Measurements from ENCODE around the gene ELMO3.
A peak's percentile ranks its signal among the peaks of the same experiment; 100 is the strongest.

The ELMO3 gene

DNA sequence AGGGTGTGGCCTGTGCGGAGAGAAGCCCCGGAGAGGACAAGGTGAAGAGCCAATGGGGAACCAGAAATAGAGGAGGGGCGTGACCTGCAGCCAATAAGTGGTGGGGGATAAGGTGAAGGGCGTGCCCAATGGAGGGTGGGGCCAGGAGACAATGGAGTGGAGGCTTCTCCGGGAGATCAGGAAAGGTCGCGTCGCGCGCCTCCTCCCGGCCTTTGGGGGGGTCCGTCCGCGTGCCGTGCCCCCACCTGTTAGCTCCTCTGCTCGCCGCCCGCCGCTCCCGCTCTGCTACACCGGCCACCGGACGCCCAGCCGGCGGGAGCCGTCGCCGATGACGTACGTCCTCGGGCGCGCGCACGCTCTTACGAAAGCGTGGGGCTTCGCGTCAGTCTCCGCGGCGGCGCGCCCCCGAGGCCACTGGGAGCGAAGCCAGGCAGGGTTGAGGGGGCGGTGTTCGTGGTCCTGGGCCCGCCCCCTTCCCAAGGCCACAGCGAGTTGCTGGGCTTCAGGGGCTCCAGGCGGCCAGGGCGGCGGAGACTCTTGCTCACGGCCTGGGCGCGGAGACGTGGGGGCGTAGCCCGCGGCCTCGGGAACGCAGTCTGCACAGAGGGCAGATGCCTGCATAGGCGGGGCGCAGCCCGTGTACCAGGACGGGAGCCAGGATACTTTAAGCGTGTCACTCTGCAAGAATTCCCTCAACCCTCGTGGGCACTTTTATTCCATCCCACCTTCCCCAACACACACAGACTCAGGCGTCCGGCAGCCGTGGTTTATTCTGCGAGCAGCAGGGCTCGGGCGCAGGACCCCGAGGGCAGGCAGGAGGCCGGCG, 15.1 kb upstream of the ELMO3 start, which contains the start of gene MATCAP1:
MATCAP1 (minus strand) TSS at position 337 of the 826 bp plus-strand sequence. CDS start 3,353 bp downstream, outside the sequence.
- DNase-seq: peak; percentile 97

DNA sequence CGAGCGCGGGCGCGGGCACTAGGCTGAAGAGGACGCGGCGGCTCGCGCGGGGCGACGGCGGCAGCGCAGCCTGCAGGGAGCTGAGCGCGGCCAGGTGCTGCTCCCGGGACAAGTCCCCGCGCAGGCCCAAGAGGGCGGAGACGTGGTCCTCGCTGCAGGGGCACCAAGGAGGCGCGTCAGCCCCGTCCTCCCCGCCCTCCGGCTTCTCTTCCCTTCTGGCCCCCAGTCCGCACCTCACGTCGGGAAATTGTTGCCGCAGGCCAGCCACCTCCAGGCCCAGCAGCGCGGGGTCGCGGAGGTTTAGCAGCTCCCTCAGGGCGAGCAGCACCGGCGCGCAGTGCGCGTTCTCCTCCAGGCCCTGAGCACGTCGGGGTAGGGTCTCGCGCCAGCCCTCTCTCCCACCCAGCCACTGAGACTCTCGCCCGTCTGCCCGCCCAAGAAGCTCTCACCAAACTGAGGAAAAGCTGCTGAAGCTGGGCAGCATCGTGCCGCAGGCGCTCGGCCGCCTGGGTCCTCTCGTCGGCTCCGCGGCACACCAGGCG, 14.4 kb upstream of the ELMO3 start:
- no peak for DNase-seq

DNA sequence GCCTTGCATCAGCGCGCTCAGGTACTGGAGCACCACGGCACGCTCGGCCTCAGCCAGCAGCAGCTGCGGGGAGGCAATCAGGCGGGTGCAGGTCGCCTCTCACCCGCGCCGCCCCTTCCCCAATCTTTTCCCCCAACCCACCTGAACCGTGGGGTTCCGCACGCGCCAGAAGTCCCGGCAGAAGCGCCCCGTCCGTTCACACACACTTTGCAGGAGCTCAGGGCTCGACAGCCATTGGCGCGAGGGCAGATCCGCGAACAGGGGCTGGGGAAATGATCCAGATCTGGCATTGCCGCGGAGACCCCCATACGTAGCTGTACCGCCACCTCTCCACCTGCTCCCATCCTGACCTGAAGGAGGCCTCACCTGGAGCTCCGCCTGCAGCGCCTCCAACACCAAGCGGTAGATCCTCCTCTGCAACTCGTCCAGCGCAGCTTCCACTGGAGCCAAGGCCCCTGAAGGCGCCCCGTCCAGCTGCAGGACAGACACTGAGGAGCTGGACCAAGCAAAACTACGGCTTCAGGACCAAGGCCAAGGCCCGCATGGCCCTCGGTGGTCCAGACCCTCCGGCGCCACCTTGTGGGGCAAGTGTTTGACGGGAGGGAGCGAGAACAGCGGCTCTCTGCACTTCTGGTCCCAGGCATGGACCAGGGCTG, 13.8 kb upstream of the ELMO3 start:
- no peak for DNase-seq

DNA sequence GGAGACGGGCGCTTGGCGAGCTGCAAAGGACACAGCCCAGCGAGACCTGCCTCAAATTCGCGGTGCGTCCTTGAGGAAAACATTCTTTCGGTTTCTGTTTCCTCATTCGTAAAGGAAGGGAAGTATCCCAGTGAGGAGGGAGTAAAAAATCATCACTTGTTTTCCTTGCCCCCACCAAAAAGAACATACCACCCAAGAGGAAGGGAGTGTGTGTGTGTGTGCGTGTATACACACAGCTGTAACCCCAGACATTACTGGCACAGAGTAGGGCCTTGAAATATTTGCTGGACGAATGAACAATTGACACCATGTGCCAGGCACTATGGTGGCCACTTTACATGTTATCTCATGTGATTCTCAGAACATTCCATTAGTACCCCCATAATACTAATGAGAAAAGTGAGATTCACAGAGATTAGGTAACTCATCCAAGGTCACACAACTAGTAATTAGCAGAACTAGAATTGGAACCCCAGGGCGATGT, 13.2 kb upstream of the ELMO3 start:
- no peak for DNase-seq

DNA sequence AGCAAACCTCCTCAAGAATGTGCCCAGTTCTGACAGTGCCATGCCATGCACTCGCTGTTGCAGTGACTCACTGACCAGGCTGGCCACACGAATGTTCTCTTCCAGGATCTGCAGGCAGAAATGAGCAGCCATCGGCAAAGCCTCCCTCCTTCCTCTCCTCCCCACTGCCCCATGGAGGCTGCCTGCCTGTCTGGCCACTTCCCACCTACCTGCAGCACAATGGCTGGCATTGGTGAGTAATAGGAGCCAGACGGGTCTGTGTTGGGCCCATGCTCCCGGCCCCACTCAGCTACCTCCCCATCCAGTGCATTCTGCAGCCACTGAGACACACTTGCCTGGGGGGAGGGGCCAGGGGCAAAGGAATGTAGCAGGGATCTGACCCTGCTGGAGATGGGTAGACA, 12.4 kb upstream of the ELMO3 start:
- no peak for DNase-seq

DNA sequence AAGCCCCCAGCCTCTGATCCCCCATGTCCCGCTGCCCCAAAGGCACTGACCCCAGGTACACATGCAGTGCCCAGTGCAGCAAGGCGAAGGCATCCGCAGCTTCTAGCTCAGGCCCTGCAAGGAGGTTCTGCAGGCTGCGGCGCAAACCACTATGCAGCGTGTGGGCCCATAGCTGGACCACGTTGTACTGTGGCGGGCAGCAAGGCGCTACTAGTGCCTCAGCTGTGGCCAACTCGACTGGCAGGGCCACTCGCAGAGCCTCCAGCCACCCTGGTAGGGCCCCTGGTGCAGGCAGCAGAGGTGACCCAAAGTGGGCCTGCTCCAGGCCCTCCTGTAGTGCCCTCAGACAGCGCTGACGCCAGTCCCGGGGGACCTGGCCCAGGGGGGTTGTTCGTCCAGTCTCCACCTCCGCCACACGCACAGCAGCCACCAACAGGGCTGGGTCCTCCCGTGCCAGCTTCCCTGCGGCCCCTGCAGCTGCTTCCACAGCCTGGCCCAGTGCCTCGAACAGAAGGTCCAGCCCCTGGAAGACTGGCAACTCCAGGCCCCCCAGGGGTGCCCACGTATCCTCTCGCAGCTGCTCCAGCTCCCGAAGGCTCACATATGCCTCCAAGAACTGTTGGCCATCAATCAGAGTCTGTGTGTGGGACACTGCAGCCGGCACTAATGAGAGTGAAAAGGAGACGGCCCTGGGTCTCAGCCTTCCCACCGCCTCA, 11.6 kb upstream of the ELMO3 start:
- no peak for DNase-seq

DNA sequence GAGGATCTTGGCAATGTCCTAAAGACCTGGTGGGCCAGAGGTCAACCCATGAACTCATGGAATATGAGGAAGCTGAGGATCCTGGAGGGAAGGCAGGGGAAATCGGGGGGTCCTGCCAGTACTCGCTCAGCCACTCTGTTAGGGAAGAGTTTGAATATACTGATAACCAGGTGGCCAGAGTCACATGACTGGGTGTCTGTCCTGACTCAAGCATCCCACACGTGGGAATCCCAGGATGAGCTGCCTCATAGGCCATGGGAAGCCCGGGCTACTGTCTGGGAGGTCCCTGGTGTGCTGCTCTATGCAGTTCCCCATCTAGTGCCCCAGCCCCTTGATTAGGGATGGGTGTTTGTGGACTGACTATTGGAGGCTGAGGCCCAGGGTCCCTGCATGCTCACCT, 10.6 kb upstream of the ELMO3 start:
- DNase-seq: no peak

DNA sequence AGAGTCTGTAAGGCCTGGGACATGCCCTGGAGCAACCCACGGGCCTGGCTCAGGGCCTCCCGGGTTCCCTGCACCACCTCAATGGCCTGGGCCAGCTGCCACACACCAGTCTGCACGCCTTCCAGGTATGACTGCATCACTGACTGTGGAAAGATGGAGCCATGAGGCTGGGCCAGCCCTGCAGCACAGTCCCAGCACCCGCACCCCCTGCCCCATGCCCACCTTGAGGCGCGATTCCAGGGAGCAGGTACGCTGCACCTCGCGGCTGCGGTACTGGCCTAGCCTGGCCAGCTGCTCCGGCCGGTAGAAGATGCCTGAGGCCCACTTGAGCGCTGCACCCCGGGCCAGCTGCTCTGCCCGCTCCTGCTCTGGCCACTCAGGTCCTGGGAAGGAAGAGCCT, 10.1 kb upstream of the ELMO3 start:
- DNase-seq: no peak

DNA sequence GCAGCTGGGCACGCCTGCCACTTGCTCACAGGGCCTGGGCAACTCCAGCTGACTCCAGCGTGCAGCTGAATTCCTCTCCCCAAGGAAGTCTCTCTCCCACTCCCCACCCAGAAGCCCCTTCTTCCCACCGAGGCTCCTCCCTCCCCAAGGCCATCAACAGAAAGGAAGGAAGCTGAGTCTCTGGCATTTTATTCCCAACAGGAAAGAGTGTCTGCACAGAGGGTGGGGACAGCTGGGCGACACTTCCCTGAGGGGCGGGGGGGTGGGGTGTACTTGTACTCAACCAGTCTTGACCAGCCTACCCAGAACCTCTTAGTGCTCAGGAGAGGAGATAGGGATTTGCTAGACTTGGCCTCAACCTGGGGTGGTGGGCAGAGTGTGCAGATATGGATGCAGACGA, 8.9 kb upstream of the ELMO3 start, which contains the start of gene EXOC3L1:
EXOC3L1 (minus strand) TSS at position 96 of the 400 bp plus-strand sequence. CDS start 460 bp downstream, outside the sequence.
- no peak for DNase-seq

DNA sequence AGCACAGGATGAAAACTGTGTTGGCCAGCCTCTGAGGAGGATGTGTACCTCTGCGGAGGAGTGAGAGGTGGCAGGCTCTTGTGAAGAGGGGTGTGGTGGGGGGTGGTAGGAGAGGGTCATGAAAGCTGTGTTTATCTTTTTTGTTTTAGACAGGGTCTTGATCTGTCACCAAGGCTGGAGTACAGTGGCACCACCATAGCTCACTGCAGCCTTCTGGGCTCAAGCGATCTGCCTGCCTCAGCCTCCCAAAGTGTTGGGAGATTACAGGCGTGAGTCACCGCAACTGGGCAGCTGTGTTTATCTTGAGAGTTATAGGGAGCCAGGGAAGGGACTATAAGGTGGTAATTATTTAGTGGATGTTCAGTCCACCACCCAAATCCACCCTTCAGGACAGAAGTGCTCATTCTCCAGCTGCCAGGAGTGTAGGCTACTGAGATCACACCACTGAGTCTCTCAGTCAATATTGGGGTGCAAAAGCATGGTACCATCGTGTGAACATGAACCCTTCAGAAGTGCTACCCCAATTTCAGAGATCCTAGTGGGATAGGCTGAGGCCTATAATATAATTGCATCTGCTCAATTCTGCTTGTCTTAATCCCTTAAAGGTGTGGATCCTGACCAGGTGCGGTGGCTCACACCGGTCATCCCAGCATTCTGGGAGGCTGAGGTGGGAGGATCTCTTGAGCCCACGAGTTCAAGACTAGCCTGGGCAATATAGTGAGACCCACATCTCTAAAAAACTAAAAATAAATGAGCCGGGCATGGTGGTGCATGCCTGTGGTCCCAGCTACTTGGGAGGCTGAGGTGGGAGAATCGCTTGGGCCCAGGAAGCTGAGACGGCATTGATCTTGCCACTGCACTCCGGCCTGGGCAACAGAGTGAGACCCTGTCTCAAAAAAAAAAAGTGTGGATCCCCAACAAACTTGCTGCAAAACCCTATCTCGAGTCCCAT, 8.2 kb upstream of the ELMO3 start:
- no peak for DNase-seq

DNA sequence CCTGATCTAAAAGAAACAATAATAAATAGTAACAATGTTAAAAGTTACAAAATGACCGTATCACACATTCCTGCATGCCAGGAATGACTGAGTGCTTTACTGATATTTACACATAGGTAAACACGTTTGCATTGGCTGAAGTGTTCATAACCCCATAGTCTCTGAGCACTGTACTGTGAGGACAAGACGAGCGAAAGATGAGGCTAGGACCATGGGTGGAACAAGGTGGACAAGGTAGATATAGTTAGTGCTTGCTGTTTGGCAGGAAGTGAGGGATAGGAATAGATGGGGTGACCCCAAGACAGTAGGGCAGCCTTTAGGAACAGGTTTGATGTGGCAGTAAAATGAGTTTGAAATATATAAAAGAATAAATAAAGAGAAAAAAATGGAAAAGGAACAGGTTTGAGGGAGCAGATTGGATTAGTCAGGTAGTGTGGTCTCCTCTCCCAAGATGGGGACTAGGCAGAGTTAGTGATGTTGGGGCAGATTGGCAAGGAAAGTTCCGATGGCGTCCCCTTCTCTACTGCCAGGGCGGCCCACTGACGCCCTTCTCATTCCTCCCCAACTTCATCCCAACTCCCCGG, 7.4 kb upstream of the ELMO3 start:
- DNase-seq: no peak

DNA sequence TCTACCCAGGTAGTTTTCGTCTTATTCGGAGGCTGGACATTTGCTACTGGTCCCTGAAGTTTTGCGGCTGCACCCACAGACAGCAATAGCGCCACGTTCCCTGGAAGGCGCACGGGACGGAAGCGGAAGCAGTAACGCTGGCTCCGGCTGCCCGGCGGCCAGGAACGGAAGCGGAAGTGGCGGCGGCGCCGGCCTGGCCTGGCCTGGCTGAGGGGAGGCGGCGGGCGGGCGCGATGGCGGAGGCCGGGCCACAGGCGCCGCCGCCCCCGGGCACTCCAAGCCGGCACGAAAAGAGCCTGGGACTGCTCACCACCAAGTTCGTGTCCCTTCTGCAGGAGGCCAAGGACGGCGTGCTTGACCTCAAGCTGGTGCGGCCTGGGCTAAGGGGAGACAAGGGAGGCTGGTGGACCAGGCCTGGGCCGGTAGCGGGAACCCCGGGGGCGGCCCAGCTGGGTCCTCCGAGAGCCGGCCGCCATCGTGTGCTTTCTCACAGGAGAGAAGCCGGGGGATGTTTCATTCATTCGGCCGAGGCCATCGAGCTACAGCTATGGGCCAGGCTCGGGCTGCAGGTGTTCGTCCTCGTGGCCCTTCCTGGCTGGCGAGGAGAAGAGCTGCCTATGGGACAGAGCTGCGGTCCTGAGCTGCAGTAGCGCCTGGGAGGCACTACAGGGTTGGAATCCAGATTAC, 6.8 kb upstream of the ELMO3 start, which contains the start of gene E2F4:
E2F4 (plus strand) TSS at position 161 of the 687 bp plus-strand sequence; CDS start at position 234, 73 bp downstream.
- peak; percentile 47 for DNase-seq

DNA sequence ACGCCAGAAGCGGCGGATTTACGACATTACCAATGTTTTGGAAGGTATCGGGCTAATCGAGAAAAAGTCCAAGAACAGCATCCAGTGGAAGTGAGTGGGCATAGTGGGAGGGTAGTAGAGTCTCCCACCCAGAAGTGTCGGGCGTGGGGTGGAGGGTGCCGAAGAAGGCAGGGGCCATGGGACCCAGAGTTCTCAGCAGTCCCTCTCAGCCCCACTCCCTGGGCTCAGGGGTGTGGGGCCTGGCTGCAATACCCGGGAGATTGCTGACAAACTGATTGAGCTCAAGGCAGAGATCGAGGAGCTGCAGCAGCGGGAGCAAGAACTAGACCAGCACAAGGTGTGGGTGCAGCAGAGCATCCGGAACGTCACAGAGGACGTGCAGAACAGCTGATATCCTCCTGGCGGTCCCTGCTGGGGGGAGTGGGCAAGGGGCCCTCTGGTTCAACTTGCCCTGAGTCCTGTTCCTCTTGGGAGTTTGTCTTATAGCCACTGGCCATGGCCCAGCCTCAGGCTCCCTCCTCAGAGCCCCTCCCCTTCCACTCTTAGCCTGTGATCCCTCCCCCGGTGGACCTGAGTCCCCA, 6.1 kb upstream of the ELMO3 start:
- no peak for DNase-seq

DNA sequence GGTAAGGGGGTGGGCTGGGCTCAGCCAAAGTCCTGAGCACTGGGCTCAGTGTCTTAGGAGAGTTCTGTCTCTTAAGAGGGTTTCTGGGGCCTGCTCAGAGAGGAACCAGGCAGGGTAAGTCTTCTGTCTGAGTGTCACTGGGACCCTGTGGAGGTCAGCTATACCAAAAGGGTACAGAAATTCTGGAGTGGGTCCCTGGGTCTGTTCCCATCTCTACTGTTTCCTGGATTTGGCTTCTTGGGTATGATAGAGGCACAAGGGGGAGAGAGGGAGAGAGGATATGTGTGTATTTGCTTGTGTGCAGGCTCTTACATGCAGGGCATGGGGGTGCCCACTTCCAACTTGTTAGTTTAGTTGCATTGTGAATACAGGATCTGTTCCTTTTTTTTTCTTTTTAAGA, 5.4 kb upstream of the ELMO3 start:
- DNase-seq: no peak

DNA sequence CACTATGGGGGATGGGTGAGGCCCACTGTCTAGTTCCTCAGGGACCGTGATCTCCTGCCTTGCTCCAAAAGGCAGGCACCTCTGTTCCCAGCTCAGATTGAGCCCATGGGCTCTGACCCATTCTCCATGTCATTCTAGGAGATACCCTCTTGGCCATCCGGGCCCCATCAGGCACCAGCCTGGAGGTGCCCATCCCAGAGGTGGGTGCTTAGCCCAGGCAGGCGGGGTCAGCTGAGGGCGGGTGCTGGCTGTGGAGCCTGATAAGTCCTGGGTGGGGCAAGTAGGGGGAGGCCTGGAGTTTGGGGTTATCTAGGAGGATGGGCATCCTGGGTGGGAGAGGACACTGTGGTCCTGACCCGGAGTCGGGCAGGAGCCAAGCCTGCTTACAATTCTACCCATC, 4.7 kb upstream of the ELMO3 start:
- no peak for DNase-seq

DNA sequence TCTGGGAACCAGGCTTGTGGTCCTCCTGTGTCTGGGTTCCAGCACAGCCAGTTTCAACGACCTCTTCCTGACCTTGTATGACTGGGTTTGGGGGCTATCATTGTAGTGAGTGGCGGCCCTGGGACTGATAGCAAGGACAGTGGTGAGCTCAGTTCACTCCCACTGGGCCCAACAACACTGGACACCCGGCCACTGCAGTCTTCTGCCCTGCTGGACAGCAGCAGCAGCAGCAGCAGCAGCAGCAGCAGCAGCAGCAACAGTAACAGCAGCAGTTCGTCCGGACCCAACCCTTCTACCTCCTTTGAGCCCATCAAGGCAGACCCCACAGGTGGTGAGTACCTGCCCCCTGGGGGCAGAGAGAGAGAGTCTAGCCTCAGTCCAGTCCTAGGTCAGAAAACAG, 3.3 kb upstream of the ELMO3 start:
- no peak for DNase-seq

DNA sequence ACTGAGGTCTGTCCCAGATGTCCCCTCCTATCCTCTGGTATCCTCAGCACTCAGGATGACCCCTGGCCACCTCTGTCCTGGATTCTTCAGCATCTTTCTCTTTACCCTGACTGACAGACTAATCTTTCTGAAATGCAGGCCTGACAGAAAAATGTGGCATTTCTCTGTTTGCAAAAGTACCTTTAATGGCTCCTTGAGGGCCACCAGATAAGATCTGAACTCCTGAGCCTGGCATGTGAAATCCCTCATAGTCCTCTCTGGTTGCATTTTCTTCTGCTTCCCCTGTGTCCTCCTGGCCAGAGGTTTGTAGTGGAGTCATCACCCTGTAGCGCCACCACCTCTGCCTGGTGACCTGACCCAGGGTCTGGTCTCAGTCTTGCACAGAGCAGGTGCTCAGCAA, 2.0 kb upstream of the ELMO3 start:
- no peak for DNase-seq

DNA sequence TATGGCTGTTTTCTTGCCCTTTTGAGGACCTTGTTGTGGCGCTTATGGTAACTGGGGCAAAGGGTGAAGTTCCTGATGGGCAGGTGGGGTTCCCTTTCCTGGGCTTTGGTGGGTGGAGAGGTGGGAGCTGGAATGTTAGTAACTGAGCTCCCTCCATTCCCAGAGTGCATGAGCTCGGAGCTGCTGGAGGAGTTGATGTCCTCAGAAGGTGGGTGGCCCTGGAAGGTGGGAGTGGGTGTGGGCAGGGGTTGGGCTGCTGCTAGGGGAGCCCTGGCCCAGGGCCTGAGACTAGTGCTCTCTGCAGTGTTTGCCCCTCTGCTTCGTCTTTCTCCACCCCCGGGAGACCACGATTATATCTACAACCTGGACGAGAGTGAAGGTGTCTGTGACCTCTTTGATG, 1.2 kb upstream of the ELMO3 start:
- DNase-seq: no peak

DNA sequence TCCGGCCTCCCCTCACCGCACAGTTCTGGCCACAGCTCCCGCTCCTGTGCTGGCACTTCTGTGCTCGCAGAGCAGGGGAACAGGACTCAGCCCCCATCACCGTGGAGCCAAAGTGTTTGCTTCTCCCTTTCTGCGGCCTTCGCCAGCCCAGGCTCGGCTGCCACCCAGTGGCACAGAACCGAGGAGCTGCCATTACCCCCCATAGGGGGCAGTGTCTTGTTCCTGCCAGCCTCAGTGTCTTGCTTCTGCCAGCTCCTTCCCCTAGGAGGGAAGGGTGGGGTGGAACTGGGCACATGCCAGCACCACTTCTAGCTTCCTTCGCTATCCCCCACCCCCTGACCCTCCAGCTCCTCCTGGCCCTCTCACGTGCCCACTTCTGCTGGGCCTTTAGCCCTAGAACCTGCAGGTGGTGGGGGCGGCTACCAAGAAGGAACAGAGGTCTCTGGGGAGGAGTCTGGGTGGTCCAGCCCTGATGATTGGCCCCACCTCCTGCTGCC, 645 bp upstream of the ELMO3 start:
- no peak for DNase-seq

DNA sequence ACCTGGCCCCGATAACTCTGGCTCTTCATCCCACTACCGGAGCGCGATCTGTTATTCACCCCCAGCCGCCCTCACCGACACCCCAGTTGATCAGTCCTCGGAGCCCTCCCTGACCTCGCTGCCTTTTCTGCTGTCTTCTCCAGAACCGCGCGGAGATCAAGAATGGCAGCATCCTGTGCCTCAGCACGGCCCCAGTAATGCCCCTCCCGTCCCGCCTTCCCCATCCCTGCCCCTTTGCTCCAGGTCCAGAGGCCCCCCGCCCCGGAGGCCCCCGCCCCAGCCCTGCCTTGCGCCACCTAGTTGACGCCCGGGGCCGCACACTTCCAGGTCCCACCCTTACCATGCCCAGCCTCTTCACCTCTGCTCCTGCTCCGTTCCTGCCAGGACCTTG, 872 bp downstream of the ELMO3 start:
- no peak for DNase-seq

All from NCI-H524 treated with DMSO at 0.1 percent for 48 hours (cell line).